Breast epithelium (tissue), 3 donors: ENCODE results near the gene ATP9B.

Source experiments
- POLR2A ChIP-seq: fragments of 450-650 bp; IDR thresholded peaks from one replicate; pipeline ENCODE4 v1.6.1; 2016; ENCODE audit warnings: antibody characterized with exemption, mild to moderate bottlenecking, moderate library complexity
- POLR2AphosphoS5 ChIP-seq, 3 donors: sonication (generic); formaldehyde crosslinking; IDR thresholded peaks; one replicate each; pipeline ENCODE4 v1.6.1; 2017; ENCODE audit warnings: antibody characterized with exemption in 3 of 3
- TF ChIP-seq, protein P1 (sequence below), 3 donors: fragments of 450-650 bp; IDR thresholded peaks; one replicate each; pipeline ENCODE4 v1.5.1; 2016 to 2017; ENCODE audit warnings: antibody characterized with exemption in 3 of 3, mild to moderate bottlenecking in 3 of 3, moderate library complexity in 3 of 3

DNA sequence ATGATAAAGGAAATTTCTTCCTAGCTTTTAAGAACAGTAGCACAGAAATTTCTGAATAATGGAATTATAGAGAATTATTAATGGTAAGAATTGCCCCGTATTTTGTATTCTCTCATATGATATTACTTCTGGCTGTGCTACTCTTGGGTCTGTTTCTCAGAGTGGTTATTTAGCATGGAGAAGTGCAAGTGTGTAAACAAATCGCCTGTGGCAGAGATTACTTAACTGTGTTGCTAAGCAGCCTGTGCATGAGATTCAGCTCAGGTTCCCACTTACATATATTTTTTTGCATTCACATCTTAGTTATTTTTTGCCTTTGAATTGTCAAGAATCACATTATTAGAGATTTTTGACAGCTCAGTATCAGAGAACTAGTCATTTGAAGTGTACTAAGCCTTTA, 246.4 kb downstream of the ATP9B start:
- TF ChIP-seq, protein P1, sequence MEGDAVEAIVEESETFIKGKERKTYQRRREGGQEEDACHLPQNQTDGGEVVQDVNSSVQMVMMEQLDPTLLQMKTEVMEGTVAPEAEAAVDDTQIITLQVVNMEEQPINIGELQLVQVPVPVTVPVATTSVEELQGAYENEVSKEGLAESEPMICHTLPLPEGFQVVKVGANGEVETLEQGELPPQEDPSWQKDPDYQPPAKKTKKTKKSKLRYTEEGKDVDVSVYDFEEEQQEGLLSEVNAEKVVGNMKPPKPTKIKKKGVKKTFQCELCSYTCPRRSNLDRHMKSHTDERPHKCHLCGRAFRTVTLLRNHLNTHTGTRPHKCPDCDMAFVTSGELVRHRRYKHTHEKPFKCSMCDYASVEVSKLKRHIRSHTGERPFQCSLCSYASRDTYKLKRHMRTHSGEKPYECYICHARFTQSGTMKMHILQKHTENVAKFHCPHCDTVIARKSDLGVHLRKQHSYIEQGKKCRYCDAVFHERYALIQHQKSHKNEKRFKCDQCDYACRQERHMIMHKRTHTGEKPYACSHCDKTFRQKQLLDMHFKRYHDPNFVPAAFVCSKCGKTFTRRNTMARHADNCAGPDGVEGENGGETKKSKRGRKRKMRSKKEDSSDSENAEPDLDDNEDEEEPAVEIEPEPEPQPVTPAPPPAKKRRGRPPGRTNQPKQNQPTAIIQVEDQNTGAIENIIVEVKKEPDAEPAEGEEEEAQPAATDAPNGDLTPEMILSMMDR (IDR thresholded peaks at IDR 0.05): no peak
- no peak for TF ChIP-seq POLR2AphosphoS5 (IDR thresholded peaks at IDR 0.05)
- no peak for TF ChIP-seq POLR2A
